Measurements from ENCODE around the gene NRXN3. TPM values are rescaled to one million over a fixed set of nuclear protein-coding genes. Genes with fewer than 3 reads are reported as not detected.
A peak's percentile ranks its signal among the peaks of the same experiment; 100 is the strongest.

Gene NRXN3
- total and polyA plus RNA-seq, 2 experiments from 2014 or later, result 1.0 to 1.8 TPM

DNA sequence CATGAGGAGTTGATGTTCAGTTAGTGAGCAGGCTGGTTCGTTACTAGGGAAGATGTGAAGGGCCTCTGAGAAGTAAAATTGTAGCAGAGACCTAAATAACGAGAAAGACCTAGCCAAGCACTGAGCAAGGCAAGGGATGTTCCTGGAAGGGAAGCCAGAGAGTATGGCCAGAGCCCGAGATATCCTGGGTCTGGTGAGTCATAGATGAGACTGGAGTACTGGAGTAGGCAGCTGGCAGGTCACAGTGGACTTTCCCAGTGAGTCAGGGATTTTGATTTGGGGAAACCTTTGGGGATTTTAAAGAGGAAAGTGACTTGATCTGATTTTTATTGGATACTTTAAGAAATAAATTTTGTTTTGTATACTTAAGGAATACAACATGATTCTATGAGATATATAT, 1672.1 kb downstream of the NRXN3 start (continued):
- TF ChIP-seq, protein P1, sequence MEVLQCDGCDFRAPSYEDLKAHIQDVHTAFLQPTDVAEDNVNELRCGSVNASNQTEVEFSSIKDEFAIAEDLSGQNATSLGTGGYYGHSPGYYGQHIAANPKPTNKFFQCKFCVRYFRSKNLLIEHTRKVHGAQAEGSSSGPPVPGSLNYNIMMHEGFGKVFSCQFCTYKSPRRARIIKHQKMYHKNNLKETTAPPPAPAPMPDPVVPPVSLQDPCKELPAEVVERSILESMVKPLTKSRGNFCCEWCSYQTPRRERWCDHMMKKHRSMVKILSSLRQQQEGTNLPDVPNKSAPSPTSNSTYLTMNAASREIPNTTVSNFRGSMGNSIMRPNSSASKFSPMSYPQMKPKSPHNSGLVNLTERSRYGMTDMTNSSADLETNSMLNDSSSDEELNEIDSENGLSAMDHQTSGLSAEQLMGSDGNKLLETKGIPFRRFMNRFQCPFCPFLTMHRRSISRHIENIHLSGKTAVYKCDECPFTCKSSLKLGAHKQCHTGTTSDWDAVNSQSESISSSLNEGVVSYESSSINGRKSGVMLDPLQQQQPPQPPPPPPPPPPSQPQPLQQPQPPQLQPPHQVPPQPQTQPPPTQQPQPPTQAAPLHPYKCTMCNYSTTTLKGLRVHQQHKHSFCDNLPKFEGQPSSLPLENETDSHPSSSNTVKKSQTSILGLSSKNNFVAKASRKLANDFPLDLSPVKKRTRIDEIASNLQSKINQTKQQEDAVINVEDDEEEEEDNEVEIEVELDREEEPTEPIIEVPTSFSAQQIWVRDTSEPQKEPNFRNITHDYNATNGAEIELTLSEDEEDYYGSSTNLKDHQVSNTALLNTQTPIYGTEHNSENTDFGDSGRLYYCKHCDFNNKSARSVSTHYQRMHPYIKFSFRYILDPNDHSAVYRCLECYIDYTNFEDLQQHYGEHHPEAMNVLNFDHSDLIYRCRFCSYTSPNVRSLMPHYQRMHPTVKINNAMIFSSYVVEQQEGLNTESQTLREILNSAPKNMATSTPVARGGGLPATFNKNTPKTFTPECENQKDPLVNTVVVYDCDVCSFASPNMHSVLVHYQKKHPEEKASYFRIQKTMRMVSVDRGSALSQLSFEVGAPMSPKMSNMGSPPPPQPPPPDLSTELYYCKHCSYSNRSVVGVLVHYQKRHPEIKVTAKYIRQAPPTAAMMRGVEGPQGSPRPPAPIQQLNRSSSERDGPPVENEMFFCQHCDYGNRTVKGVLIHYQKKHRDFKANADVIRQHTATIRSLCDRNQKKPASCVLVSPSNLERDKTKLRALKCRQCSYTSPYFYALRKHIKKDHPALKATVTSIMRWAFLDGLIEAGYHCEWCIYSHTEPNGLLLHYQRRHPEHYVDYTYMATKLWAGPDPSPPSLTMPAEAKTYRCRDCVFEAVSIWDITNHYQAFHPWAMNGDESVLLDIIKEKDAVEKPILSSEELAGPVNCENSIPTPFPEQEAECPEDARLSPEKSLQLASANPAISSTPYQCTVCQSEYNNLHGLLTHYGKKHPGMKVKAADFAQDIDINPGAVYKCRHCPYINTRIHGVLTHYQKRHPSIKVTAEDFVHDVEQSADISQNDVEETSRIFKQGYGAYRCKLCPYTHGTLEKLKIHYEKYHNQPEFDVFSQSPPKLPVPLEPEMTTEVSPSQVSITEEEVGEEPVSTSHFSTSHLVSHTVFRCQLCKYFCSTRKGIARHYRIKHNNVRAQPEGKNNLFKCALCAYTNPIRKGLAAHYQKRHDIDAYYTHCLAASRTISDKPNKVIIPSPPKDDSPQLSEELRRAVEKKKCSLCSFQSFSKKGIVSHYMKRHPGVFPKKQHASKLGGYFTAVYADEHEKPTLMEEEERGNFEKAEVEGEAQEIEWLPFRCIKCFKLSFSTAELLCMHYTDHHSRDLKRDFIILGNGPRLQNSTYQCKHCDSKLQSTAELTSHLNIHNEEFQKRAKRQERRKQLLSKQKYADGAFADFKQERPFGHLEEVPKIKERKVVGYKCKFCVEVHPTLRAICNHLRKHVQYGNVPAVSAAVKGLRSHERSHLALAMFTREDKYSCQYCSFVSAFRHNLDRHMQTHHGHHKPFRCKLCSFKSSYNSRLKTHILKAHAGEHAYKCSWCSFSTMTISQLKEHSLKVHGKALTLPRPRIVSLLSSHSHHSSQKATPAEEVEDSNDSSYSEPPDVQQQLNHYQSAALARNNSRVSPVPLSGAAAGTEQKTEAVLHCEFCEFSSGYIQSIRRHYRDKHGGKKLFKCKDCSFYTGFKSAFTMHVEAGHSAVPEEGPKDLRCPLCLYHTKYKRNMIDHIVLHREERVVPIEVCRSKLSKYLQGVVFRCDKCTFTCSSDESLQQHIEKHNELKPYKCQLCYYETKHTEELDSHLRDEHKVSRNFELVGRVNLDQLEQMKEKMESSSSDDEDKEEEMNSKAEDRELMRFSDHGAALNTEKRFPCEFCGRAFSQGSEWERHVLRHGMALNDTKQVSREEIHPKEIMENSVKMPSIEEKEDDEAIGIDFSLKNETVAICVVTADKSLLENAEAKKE (CRISPR knock-in tag; IDR thresholded peaks at IDR 0.05), result no peak
- TF ChIP-seq CREB1 (CRISPR knock-in tag; IDR thresholded peaks at IDR 0.05; ENCODE audit: low read depth) (no peak), ZNF331 (CRISPR knock-in tag; IDR thresholded peaks at IDR 0.05; ENCODE audit: low read depth) (no peak), NANOG (IDR thresholded peaks at IDR 0.05; ENCODE audit: borderline replicate concordance) (no peak)

DNA sequence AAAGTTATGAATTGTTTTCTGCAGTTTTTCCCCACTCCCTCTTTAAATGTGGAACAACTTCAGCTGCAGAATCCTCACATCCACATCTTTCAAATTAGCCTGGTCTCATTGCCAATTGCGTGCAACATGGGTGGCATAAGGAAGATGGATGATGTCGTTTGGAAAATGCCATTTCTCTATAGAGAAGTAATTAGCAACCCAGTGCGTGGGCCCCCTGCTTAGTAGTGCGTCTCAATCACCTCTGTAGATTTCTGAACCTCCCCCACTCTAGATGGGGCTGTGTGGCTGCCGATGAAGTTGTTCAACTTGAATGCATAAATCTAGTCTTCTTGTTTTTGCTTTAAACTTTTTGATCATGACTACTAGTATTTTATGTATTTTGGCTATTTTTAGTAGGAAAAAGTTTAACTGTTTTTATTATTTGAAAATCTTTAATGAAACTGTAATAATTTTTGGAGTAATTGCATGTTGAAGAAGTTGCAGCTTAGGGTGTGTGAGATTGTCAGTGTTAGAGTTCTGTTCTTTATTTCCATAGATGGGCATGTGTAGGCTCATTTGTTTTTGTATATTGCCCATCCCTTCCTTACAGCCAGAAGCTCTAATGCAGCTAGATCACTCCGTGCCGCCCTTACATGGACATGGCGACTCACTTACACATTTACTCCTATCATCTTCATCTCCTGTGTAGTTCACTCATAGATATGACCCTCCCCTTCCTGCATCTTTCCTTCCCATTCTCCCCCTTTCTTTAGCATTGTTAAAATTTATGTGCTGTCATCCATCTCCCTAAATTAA, 1683.0 kb downstream of the NRXN3 start:
- H3K79me2 ChIP-seq (replicated peaks; ENCODE audit: insufficient read depth), result no peaks in the 10 kb centered on the region
- no peaks in the 10 kb centered on the region for H3K9me2 ChIP-seq (ENCODE audit: insufficient read depth)
- H2AFZ ChIP-seq, result no peak overlapping the region
- ATAC-seq (peak; percentile 66), DNase-seq (ENCODE audit: low spot score) (peak; percentile 6)
- H4K20me1 ChIP-seq (replicated peaks; ENCODE audit: insufficient read depth), result no peaks in the 10 kb centered on the region
- no peaks in the 10 kb centered on the region for H3K4me1 ChIP-seq (ENCODE audit: insufficient read depth)
- Mint-ChIP-seq H3K27me3 (ENCODE audit: insufficient read depth, low read depth, poor library complexity) (no peaks in the 10 kb centered on the region), H3K4me1 (peaks cover 14% of the 10 kb centered on the region; the same call in 2 of the 3 replicates), H3K9me3 (no peaks in the 10 kb centered on the region), H3K36me3 (ENCODE audit: low read depth) (no peaks in the 10 kb centered on the region), H3K4me3 (no peak overlapping the region), H3K27ac (no peak overlapping the region)
- no peaks in the 10 kb centered on the region for H3K27me3 ChIP-seq (ENCODE audit: insufficient read depth)
- no peak overlapping the region for H3K4me3 ChIP-seq
- H3K27ac ChIP-seq (ENCODE audit: low read depth), result no peak overlapping the region
- no peaks in the 10 kb centered on the region for H3K36me3 ChIP-seq (ENCODE audit: insufficient read depth)
- H3K4me2 ChIP-seq, result no peak overlapping the region
- H3F3A ChIP-seq (replicated peaks; ENCODE audit: low read depth), result no peaks in the 10 kb centered on the region
- TF ChIP-seq POLR2AphosphoS5 (IDR thresholded peaks at IDR 0.05; ENCODE audit: low read depth) (no peak), CREB1 (CRISPR knock-in tag; IDR thresholded peaks at IDR 0.05; ENCODE audit: low read depth) (no peak), EZH2 (IDR thresholded peaks at IDR 0.05; ENCODE audit: low read depth, unreplicated experiment) (no peak), EZH2phosphoT487 (IDR thresholded peaks at IDR 0.05; ENCODE audit: unreplicated experiment) (no peak), STAT1 (IDR thresholded peaks at IDR 0.05; ENCODE audit: unreplicated experiment) (no peak), ZNF114 (CRISPR knock-in tag; IDR thresholded peaks at IDR 0.05) (no peak)
- TF ChIP-seq, protein P2, sequence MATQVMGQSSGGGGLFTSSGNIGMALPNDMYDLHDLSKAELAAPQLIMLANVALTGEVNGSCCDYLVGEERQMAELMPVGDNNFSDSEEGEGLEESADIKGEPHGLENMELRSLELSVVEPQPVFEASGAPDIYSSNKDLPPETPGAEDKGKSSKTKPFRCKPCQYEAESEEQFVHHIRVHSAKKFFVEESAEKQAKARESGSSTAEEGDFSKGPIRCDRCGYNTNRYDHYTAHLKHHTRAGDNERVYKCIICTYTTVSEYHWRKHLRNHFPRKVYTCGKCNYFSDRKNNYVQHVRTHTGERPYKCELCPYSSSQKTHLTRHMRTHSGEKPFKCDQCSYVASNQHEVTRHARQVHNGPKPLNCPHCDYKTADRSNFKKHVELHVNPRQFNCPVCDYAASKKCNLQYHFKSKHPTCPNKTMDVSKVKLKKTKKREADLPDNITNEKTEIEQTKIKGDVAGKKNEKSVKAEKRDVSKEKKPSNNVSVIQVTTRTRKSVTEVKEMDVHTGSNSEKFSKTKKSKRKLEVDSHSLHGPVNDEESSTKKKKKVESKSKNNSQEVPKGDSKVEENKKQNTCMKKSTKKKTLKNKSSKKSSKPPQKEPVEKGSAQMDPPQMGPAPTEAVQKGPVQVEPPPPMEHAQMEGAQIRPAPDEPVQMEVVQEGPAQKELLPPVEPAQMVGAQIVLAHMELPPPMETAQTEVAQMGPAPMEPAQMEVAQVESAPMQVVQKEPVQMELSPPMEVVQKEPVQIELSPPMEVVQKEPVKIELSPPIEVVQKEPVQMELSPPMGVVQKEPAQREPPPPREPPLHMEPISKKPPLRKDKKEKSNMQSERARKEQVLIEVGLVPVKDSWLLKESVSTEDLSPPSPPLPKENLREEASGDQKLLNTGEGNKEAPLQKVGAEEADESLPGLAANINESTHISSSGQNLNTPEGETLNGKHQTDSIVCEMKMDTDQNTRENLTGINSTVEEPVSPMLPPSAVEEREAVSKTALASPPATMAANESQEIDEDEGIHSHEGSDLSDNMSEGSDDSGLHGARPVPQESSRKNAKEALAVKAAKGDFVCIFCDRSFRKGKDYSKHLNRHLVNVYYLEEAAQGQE (IDR thresholded peaks at IDR 0.05; ENCODE audit: unreplicated experiment), result no peak
- TF ChIP-seq, protein P3, sequence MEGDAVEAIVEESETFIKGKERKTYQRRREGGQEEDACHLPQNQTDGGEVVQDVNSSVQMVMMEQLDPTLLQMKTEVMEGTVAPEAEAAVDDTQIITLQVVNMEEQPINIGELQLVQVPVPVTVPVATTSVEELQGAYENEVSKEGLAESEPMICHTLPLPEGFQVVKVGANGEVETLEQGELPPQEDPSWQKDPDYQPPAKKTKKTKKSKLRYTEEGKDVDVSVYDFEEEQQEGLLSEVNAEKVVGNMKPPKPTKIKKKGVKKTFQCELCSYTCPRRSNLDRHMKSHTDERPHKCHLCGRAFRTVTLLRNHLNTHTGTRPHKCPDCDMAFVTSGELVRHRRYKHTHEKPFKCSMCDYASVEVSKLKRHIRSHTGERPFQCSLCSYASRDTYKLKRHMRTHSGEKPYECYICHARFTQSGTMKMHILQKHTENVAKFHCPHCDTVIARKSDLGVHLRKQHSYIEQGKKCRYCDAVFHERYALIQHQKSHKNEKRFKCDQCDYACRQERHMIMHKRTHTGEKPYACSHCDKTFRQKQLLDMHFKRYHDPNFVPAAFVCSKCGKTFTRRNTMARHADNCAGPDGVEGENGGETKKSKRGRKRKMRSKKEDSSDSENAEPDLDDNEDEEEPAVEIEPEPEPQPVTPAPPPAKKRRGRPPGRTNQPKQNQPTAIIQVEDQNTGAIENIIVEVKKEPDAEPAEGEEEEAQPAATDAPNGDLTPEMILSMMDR (conservative IDR thresholded peaks at IDR 0.05; ENCODE audit: low read depth in 2 of 2), result no peak
- TF ChIP-seq, protein P4, sequence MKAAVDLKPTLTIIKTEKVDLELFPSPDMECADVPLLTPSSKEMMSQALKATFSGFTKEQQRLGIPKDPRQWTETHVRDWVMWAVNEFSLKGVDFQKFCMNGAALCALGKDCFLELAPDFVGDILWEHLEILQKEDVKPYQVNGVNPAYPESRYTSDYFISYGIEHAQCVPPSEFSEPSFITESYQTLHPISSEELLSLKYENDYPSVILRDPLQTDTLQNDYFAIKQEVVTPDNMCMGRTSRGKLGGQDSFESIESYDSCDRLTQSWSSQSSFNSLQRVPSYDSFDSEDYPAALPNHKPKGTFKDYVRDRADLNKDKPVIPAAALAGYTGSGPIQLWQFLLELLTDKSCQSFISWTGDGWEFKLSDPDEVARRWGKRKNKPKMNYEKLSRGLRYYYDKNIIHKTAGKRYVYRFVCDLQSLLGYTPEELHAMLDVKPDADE (IDR thresholded peaks at IDR 0.05), result no peak

All from GM23338 (cell line).